Ramos (cell line): ENCODE data around the gene EGFLAM.
"Not testable (repeated sequence)": the region's sequence is repeated elsewhere in the genome, so short reads cannot be mapped to it uniquely, and the experiment has no call there.

Experiments
- in situ Hi-C: fragments of 300-500 bp; cut with MboI; formaldehyde crosslinking; loops from one replicate; pipeline ENCODE4 v1.14.3; 2022; ENCODE audit warnings: low sequenced_read_pairs; ENCODE audit not compliant: unreplicated experiment

The EGFLAM gene

DNA sequence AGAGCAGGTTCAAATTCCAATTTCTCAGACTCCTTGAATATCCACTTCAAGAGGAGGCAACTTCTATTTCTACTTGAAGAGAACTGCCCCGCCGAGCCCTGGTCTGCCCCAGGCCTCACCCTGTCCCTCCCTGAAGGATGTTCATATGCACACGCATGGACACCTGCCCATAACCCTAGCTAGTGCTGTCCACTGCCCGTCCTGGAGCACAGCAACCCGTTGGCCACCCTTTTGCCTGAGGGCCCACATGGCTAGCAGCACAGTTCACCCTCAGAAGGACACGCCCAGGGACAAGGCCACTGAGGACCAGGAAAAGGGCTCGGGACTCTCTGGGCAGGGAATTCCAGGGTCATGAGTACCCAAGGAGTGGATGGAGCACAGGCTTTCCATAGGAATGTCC lies 63.6 kb downstream of the EGFLAM start:
- in situ Hi-C loops: no loop called here

DNA sequence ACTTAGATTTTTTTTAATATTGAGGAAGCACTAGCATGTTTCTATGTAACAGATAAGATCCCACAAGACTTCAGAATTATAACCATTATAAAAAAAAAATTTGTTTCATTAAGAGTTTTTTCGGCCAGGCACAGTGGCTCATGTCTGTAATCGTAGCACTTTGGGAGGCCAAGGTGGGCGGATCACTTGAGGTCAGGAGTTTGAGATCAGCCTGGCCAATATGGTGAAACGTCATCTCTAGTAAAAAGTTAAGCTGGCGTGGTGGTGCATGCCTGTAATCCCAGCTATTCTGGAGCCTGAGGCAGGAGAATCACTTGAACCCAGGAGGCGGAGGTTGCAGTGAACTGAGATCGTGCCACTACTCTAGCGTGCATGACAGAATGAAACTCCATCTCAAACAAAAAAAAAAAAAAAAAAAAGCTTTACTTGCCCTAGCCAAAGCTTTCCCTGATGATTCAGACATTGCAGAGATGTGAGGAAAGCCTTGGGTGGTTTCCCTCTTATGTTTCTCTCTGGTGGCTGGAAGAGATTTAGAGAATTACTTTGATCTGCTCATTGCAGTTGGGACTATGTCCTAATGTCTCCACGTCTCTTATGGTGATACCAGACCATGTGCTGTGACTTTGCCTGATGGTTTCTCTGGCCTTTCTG lies 65.4 kb downstream of the EGFLAM start:
- in situ Hi-C loops: no loop called here

- in situ Hi-C loops: no loop called here
These were observed 70.9 kb downstream of the EGFLAM start for GRCh38 chr5:38329132-38329715.

- in situ Hi-C loops: no loop called here
These were observed 71.8 kb downstream of the EGFLAM start for GRCh38 chr5:38330207-38330606.

DNA sequence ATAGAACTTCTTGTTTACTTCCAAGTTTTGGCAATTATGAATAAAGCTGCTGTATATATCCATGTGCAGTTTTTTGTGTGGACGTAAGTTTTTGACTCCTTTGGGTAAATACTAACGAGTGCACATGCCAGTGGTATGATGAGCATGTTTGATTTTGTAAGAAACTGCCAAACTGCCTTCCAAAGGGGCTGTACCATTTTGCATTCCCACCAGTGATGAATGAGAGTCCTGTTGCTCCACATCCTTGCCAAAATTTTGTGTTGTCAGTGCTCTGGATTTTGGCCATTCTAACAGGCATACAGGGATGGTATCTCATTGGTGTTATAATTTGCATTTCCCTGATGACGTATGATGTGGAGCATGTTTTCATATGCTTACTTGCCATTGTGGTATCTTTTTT lies 73.5 kb downstream of the EGFLAM start:
- in situ Hi-C loops: no loop called here

DNA sequence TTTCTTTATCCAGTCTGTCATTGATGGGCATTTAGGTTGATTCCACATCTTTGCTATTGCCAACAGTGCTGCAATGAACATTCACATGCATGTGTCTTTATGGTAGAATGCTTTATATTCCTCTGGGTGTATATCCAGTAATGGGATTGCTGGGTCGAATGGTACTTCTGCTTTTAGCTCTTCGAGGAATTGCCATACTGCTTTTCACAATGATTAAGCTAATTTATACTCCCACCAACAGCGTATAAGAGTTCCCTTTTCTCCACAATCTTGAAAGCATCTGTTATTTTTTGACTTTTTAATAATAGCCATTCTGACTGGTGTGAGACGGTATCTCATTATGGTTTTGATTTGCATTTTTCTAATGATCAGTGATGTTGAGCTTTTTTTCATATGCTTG lies 74.8 kb downstream of the EGFLAM start:
- in situ Hi-C loops: not testable (repeated sequence)

DNA sequence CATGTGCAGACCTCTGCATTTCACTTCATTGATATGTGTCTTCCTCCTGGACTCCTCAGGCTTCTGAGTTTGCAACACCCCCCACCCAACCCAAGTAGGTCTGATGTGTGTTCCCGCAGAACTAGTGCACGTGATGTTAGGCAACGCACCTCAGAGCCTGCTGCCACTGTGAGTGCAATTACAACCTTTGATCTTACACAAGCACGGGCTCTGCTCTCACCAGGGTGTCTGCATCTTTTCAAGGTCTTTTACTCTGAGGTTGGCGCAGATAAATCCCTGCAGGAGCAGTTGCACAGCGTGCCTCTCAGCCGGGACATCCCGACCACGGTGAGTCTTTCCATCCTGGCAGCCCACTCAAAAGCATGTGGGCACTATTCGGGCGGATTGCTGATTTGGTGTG lies 80.1 kb downstream of the EGFLAM start:
- in situ Hi-C loops: no loop called here

GRCh38 chr5:38339446-38339845 lies 81.1 kb downstream of the EGFLAM start:
- in situ Hi-C loops: no loop called here

- in situ Hi-C loops: no loop called here
These were observed 82.7 kb downstream of the EGFLAM start for GRCh38 chr5:38341056-38341455.

- in situ Hi-C loops: no loop called here
These were observed 83.3 kb downstream of the EGFLAM start for GRCh38 chr5:38341641-38342040.

GRCh38 chr5:38342261-38342660 lies 83.9 kb downstream of the EGFLAM start:
- in situ Hi-C loops: no loop called here

DNA sequence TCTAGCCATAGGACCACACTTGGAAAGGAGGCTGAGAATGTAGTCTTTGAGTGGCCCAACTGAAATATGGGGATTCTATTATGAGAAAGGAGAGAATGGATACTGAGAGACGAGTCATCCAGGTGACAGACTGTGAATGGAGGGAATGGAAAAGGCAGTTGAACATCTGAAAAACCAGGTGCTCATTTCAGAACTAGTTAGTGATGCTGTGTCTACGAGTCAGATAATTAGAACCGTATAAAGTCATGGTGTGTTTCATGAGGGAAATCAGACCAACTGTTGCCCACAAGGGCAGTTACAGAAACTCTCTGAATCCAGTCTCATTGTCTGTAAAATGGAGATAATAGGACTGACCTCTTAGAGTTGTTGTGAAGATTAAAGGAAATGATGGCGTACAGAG lies 86.5 kb downstream of the EGFLAM start:
- in situ Hi-C loops: no loop called here

DNA sequence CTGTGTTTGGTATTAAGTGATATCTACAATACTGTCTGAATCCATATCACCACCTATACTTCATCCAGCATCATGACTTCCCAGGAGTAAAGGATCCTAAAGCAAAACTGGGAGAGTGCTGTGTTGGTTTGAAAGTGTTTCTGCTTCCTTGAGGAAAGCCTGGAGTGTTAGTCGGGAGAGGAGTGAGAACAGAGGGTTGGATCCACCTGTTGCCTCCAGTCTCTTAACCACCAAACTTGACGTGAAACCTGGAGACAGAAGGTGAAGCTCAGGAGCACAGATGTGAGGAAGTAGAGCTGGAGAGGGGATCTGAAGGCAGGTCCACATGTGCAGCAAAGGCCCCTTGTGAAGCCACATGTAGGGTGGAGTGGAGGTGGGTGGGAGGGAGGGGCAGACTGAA lies 88.2 kb downstream of the EGFLAM start:
- in situ Hi-C loops: no loop called here

DNA sequence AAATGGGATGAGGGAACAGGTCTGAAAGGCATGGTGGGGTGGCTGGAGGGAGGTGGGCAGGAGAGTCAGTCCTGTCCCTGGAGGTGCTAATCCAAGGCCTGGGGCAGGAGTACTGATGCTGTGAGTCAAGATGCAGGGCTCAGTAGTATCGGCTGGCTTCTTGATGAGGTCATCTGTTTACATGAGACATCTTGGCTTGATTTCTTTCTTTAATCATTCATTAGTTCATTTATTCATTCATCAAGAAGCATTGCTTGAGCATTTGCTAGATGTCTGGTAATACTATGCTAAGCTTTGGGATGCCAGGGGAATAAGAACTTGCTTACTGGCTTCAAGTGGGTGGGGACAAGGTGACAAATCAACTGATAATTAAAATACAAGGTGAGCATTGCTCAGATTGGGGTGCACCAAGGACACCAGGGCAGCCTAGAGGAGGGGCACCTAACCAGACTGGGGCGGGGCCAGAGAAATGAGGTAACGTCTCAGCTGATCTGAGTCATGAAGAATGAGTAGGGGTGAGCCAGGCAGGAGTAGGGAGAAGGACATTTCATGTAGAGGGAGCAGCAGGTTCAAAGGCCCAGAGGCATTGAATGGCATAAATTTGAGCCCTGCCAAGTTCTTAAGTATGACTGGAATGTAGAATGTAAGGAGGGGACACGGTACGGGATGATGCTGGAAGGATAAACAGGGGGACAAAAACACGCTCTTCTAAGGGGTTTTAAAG lies 88.8 kb downstream of the EGFLAM start:
- in situ Hi-C loops: no loop called here

DNA sequence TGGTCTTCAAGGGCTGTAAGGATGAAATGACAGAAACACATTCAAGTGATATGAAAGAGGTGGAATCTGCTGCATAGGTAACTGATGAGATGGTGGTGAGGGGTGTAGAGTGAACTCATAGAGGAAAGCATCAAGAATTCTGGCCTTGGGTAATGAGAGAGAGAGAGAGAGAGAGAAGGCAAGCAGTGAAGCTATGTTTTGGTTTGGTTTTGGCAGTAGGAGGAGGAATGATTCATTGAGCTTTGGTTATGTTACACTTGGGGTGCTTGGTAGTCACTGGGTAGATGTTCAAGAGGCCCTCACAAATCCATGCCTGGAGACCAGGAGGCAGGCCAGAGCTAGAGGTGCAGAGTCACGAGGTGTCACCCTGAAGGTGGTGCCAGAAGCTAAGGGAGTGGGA lies 89.5 kb downstream of the EGFLAM start:
- in situ Hi-C loops: no loop called here

DNA sequence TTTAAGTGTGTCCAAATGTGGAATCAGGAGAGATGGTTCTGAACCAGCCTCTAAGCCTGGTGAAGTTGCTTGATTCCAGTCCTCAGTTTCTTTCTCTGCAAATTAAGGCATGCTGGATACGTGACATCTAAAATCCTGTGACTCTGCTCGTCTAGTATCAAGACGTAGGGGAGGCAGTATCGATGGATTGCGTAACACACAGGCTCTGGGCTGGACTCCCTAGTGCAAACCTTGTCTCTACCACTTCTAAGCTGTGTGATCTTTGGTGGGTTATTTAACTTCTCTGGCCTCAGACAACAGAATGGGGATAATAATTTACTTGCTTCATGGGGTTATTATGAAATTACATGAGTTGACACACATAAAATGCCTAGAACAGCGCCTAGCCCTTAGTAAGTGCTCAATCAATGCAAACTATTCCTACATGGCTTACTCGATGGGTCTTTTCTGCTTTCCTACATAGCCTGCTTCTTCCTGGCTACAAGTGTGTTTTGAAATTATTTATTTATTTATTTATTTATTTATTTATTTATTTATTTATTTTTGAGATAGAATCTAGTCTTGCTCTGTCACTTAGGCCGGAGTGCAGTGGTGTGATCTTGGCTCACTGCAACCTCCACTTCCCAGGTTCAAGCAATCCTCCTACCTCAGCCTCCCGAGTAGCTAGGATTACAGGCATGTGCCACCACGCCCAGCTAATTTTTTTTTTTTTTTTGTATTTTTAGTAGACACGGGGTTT lies 102.1 kb downstream of the EGFLAM start:
- in situ Hi-C loops: no loop called here

- in situ Hi-C loops: no loop called here
These were observed 104.4 kb downstream of the EGFLAM start for GRCh38 chr5:38362713-38363112.

DNA sequence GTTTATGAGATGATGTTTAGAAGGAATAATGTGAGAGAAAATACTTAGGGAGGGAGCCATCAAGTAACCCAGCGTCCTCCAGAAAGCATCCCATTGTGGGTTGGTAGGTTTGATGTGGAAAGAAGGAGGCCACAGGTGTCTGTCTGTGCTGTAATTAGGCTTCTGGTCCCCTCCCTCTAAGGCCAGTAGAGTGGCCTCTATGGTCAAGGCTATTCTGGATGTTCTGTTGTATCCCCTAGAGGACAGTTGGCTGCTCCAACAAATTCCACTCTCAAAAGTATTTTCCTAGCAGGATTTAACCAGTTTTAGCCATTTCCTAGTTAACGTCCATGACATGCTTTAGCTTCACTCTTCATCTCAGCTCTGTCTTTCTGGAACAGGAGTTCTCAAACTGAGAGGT lies 106.5 kb downstream of the EGFLAM start:
- in situ Hi-C loops: no loop called here

DNA sequence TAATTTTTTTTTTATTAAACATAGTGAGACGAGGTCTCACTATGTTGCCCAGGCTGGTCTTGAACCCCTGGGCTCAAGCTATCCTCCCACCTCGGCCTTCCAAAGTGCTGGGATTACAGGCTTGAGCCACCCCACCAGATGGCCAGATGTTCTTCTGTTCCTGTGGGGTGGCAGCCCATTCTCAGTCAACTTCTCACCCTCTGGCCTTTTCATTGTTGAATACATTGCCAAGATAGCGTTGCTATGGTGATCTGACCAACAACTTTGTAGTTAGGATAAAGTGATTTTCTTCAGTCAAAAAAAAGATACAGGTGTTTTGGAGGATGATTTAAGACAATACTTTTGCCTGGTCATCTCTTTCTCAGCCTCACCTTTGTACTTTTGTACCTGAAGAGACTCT lies 109.1 kb downstream of the EGFLAM start:
- in situ Hi-C loops: no loop called here

GRCh38 chr5:38367966-38368365 lies 109.6 kb downstream of the EGFLAM start:
- in situ Hi-C loops: no loop called here

DNA sequence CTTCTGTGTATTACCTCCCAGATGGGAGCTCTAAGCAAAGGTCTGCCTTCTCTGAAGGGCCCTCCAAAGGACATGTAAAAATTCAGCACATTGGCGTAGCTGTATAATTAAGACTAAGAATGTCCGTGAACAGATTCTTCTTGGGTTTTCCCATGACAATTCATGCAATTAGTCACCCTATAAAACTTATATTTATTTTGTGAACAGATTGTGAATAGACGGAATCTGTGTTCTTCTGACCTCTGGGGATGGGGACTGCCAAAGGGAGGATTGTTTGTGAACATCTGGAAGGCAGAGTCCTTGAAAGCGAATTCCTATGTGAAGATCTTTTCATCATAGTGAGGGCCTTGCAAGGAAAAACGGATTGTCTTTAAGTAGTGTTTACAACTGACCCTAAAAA lies 111.3 kb downstream of the EGFLAM start:
- in situ Hi-C loops: no loop called here
